Smooth muscle cell (in vitro differentiated cells): ENCODE data around the gene AP4S1. TPM values are rescaled to one million over a fixed set of nuclear protein-coding genes. Genes with fewer than 3 reads are reported as not detected.
"Not testable (repeated sequence)": the region's sequence is repeated elsewhere in the genome, so short reads cannot be mapped to it uniquely, and the experiment has no call there.

Experiments
- DNase-seq: peaks from one replicate; lab custom pipeline; 2025; ENCODE audit not compliant: unreplicated experiment; lab: John Stamatoyannopoulos, UW
- H2AFZ ChIP-seq: fragments of 200-600 bp; sonication (generic); 2 replicates; pipeline ENCODE4 v1.6.0; 2016; ENCODE audit warnings: antibody characterized with exemption, low read depth, mild to moderate bottlenecking
- H3F3A ChIP-seq: fragments of 200-600 bp; sonication (generic); 2 replicates; pipeline ENCODE4 v1.6.0; 2017; ENCODE audit warnings: antibody characterized with exemption, low read depth
- H3K27ac ChIP-seq: fragments of 200-600 bp; sonication (generic); 2 replicates; pipeline ENCODE4 v1.5.1; 2016; ENCODE audit warnings: low read depth, mild to moderate bottlenecking
- H3K27me3 ChIP-seq: fragments of 200-600 bp; sonication (generic); 2 replicates; pipeline ENCODE4 v1.6.1; 2016; ENCODE audit warnings: low read depth, mild to moderate bottlenecking
- H3K36me3 ChIP-seq: fragments of 200-600 bp; sonication (generic); 2 replicates; pipeline ENCODE4 v1.5.1; 2016; ENCODE audit warnings: low read depth
- H3K4me1 ChIP-seq: fragments of 200-600 bp; sonication (generic); 2 replicates; pipeline ENCODE4 v1.5.1; 2016; ENCODE audit warnings: low read depth
- H3K4me2 ChIP-seq: fragments of 200-600 bp; sonication (generic); 2 replicates; pipeline ENCODE4 v1.6.0; 2016; ENCODE audit warnings: mild to moderate bottlenecking
- H3K4me3 ChIP-seq: fragments of 200-600 bp; sonication (generic); 2 replicates; pipeline ENCODE4 v1.5.1; 2016; ENCODE audit warnings: mild to moderate bottlenecking
- H3K79me2 ChIP-seq: fragments of 200-600 bp; sonication (generic); 2 replicates; pipeline ENCODE4 v1.6.0; 2016; ENCODE audit warnings: low read depth, mild to moderate bottlenecking
- H3K9ac ChIP-seq: fragments of 200-600 bp; sonication (generic); 2 replicates; pipeline ENCODE4 v1.6.0; 2016; ENCODE audit warnings: low read depth
- H3K9me3 ChIP-seq: fragments of 200-600 bp; sonication (generic); replicated peaks from 2 replicates; pipeline ENCODE4 v1.5.1; 2016; ENCODE audit warnings: low read depth
- H4K20me1 ChIP-seq: fragments of 200-600 bp; sonication (generic); 2 replicates; pipeline ENCODE4 v1.6.0; 2016; ENCODE audit warnings: low read depth
- CTCF ChIP-seq: fragments of 200-600 bp; sonication (generic); IDR thresholded peaks from 2 replicates; pipeline ENCODE4 v1.5.1; 2017; ENCODE audit warnings: borderline replicate concordance, mild to moderate bottlenecking, antibody characterized with exemption; ENCODE audit not compliant: insufficient read depth, poor library complexity, severe bottlenecking
- WGBS: methylation state at CpG from one replicate; pipeline ENCODE4 v1.1.7; 2016; ENCODE audit warnings: low lambda C conversion rate; 5-methylcytosine and 5-hydroxymethylcytosine counted together
- polyA plus RNA-seq: library from polyadenylated mRNA; unstranded; fragments of >200 nt; fragmentation: Nextera tagmentation; extraction: Ambion mirVana; gene quantifications from 2 replicates; pipeline ENCODE4 v1.2.1, GENCODE V29; 2016
- total RNA-seq: library from RNA; depleted of rRNA; stranded (reverse); fragments of >200 nt; gene quantifications from 2 replicates; pipeline ENCODE4 v1.2.3, GENCODE V29; 2014

The AP4S1 gene
- total and polyA plus RNA-seq, 2 experiments from 2014 or later: 4.1 to 7.6 TPM

- Histone ChIP-seq H3K9me3 (no peaks in the 10 kb centered on the region), H3F3A (no peaks in the 10 kb centered on the region), H3K4me1 (peaks cover 5% of the 10 kb centered on the region), H3K27me3 (no peaks in the 10 kb centered on the region), H2AFZ (no peak overlapping the region), H4K20me1 (peaks cover 92% of the 10 kb centered on the region), H3K4me2 (no peak overlapping the region), H3K79me2 (peaks cover 95% of the 10 kb centered on the region), H3K36me3 (peaks cover 7% of the 10 kb centered on the region), H3K9ac (no peak overlapping the region), H3K27ac (no peak overlapping the region), H3K4me3 (no peak overlapping the region)
- no peak for DNase-seq
- WGBS: 89% methylated on average over 6 of the region's 6 CpGs
- TF ChIP-seq CTCF: no peak
These were observed 24.1 kb upstream of the AP4S1 start for GRCh38 chr14:31001339-31001658.

DNA sequence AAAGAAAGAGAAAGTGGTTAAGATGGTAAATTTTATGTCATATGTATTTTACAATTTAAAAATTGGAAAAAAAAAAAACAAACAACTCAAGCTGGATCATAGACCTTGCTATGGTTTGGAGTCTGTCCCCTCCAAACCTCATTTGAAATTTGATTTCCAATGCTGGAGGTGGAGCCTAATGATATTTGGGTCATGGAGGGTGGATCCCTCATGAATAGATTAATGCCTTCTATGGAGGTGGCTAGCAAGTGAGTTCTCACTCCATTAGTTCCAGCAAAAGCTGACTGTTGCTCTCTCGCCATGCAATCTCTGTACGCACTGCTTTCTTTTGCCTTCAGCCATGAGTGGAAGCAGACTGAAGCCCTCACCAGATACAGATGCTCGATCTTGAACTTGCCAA is 22.2 kb upstream of the AP4S1 start:
- DNase-seq: no peak
- no peaks in the 10 kb centered on the region for H3K27me3 ChIP-seq
- no peak for TF ChIP-seq CTCF
- no peak overlapping the region for H3K27ac ChIP-seq
- H3K79me2 ChIP-seq: peaks cover 95% of the 10 kb centered on the region
- H3K36me3 ChIP-seq: peaks cover 3% of the 10 kb centered on the region
- H3K4me1 ChIP-seq: no peaks in the 10 kb centered on the region
- H3K4me3 ChIP-seq: no peak overlapping the region
- H2AFZ ChIP-seq: no peak overlapping the region
- H3K4me2 ChIP-seq: no peak overlapping the region
- H3F3A ChIP-seq: no peaks in the 10 kb centered on the region
- peaks cover 92% of the 10 kb centered on the region for H4K20me1 ChIP-seq
- WGBS: 97% methylated on average over 3 of the region's 3 CpGs
- H3K9ac ChIP-seq: no peak overlapping the region
- H3K9me3 ChIP-seq: no peaks in the 10 kb centered on the region

- not testable (repeated sequence) for H2AFZ ChIP-seq, DNase-seq, H3K9me3 ChIP-seq, H3K4me2 ChIP-seq, H3K9ac ChIP-seq, H3F3A ChIP-seq, H3K27ac ChIP-seq, H3K4me3 ChIP-seq, H3K36me3 ChIP-seq, H3K4me1 ChIP-seq, H3K27me3 ChIP-seq
- peaks cover 95% of the 10 kb centered on the region for H3K79me2 ChIP-seq
- 90% methylated on average over 6 of the region's 6 CpGs for WGBS
- H4K20me1 ChIP-seq: peaks cover 92% of the 10 kb centered on the region
These were observed 21.4 kb upstream of the AP4S1 start for GRCh38 chr14:31004007-31004406.

DNA sequence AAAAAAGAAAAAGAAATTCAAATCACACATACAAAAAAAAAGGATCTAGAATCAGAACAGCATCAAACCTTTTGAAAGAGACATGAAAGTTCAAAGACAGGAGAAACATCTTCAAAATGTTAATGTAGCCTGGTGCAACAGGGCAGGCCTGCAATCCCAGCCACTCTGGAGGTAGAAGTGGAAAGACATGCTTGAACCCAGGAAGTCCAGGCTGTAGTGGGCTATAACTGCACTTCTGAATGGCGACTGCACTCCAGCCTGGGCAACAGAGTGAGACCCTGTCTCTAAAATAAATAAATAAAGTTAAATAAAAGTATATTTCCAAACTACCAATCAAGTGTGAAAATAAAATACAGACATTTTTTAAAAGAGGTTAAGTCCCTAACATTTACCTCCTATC is 18.7 kb upstream of the AP4S1 start:
- TF ChIP-seq CTCF: no peak
- Histone ChIP-seq H3K9me3 (no peaks in the 10 kb centered on the region), H3K9ac (no peak overlapping the region), H3K4me1 (no peaks in the 10 kb centered on the region), H3F3A (no peaks in the 10 kb centered on the region), H3K27me3 (no peaks in the 10 kb centered on the region), H3K27ac (no peak overlapping the region), H3K36me3 (no peaks in the 10 kb centered on the region), H4K20me1 (peaks cover 93% of the 10 kb centered on the region), H3K4me2 (no peak overlapping the region), H2AFZ (no peak overlapping the region), H3K79me2 (peaks cover 95% of the 10 kb centered on the region), H3K4me3 (no peak overlapping the region)
- DNase-seq: no peak
- 96% methylated on average over 1 of the region's 1 CpG for WGBS
